GM18907 (cell line): ENCODE results near the gene STARD10.
"Not testable (repeated sequence)": the region's sequence is repeated elsewhere in the genome, so short reads cannot be mapped to it uniquely, and the experiment has no call there.

Source experiments
- ATAC-seq: cut with Tn5 transposase; IDR thresholded peaks from one replicate; pipeline ENCODE4 v1.9.1; 2021; ENCODE audit warnings: mild to moderate bottlenecking, moderate library complexity; ENCODE audit not compliant: unreplicated experiment

STARD10 gene

GRCh38 chr11:72826191-72826941, 32.5 kb upstream of the STARD10 start:
- no peak for ATAC-seq

GRCh38 chr11:72825661-72826060, 31.8 kb upstream of the STARD10 start:
- ATAC-seq: no peak

GRCh38 chr11:72824811-72825505, 31.1 kb upstream of the STARD10 start:
- ATAC-seq: no peak

DNA sequence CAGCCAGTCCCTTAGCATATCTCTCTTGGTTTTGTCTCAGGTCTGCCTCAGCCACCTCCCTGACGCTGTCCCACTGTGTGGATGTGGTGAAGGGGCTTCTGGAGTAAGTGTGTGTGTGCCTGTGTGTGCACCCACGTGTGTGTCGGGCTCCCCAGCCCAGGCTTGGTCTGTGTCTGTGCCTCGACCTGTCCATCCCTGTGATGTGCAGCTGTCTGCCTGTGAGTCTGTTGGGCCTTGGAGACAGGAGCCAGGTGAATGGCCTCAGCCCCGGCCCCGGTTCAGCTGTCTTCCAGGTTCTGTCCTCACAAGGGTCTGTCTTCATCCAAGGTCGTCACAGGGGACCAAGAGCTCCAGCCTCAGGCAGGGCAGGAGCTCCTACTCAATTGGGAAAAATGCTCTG, 30.2 kb upstream of the STARD10 start:
- no peak for ATAC-seq

DNA sequence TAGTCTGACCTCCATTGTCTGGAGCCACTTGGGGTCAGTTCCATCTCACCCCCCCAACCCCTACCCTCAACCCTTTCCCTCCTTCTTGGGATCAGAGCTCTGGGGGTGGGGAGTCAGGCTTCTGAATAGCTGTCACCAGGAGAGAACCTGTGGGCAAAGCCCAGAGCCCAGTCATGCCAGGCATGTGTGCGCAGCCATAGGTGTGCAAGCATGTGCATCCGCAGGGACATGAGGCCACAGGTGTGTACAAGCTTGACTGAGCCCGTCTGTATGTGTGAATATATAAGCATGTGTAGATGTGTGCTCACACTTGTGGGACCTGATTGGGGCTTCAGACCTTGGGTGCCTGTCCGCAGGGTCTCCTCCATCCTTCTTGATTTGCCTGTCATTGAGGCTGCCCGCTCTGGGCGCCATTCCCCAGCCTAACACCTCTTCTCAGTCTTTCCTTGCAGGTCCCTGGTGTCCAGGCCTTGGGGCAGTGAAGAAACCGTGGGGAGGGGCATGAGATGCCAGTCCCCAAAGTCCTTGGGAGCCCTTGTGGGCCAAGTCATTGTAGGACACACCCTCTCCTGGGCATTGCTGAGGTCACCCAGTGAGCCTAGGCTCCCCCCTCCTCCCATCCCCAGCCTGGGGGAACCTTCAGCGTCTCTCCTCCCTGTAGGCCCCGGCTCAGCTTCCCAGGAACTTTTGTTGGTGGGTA, 29.4 kb upstream of the STARD10 start:
- ATAC-seq: no peak

DNA sequence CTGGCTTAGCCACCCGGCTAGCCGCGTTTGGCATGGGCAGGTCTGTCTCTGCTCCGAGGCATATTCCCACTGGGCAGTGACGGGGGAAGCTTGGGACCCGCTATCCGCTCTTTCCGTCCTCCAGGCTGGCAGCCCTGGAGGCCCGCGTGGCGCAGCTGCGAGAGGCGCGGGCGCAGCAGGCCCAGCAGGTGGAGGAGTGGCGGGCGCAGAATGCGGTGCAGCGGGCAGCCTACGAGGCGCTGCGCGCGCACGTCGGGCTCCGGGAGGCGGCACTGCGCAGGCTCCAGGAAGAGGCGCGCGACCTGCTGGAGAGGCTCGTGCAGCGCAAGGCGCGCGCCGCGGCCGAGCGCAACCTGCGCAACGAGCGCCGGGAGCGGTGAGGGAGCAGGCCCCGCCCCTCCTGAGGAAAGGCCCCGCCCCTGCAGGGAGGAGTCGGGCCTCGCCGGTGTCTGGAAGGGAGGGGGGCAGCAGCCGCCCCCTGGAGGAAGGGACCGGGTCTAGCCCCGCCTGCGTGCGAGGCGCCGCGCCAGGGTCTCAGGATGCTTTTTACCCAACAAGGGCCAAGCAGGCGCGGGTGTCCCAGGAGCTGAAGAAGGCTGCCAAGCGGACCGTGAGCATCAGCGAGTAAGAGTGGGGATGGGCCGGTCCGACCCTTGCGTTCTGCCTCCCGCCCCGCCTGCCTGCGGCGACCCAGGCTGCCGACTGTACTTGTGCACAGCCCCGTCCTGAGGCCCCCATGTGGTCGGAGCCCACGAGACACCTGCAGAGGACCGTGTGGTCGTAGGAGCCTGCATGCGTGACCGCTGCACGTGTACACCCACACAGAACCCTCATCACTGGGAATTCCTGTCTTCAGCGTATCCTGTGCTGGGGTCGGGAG, 28.3 kb upstream of the STARD10 start:
- ATAC-seq: no peak

GRCh38 chr11:72821221-72821919, 27.5 kb upstream of the STARD10 start:
- ATAC-seq: no peak

GRCh38 chr11:72820439-72821139, 26.7 kb upstream of the STARD10 start:
- ATAC-seq: no peak

DNA sequence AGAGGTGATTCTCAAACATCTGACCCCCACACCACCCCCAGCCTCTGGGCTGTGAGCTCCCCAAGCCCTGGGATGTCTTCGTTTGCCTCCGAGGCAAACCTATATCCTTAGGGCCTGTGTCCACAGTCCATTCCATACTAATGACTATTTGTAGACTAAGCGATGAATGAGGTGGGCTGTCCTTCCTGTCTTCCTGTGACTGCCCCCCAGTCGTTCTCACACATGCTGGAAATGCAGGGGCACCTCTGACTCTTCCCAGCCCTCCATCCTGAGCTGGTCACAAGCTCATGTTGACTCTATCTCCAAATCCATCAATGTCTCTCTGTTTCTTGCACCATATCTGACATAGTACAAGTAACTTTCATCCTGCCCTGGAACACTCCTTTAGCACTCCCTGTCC, 25.1 kb upstream of the STARD10 start:
- no peak for ATAC-seq

DNA sequence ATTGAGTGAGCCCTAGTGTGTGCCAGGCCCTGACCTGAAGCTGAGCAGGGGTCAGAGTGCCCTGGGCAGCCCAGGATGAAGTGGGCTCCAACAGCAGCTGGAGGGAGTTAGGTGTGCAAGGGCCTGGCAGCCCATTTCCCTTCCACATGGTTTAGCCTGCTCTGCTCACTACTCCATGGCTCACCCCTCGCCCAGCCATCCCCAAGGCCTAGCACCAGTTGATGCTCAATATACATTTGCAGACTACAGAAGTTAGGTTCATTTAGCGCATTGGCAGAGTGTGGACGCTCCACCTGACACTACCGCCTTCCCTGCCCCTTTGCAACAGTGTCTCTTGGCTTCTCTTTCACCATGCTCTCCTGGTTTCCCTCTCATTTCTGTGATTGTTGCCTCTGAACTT, 24.1 kb upstream of the STARD10 start:
- no peak for ATAC-seq

GRCh38 chr11:72816404-72816990, 22.6 kb upstream of the STARD10 start:
- no peak for ATAC-seq

- peak; percentile 19 for ATAC-seq
Measured at GRCh38 chr11:72815110-72815618, 21.3 kb upstream of the STARD10 start.

- peak; percentile 58 for ATAC-seq
Measured at GRCh38 chr11:72814286-72815109, 20.7 kb upstream of the STARD10 start, which contains the start of gene ATG16L2. ATG16L2 (plus strand) TSS chr11:72814411; CDS start chr11:72814446, 35 bp downstream.

DNA sequence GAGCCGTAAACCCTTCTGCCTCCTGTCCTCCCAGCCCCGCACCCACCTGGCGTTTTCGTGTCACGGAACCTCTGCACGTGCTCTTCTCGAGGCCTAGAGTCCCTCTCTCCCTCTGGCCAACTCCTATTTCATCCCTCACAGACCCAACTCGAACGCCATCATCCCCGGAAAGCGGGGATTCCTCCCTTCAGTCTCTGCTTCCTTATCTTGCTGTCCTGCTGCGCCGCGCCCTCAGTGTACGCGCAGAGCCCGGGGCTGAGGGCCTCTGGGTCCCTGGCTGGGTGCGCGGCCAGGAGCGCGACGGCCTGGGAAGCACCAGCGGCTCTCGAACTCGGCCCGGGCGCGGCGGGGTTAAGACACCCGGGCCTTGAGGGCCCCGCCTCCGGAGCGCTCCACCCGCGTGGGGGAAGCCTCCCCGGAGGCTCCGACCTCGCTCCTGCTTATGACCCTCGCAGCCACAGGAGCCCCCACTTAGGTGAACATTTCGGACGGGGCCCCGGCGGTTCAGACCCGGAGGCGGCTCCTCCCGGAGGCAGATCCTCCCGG, 20.0 kb upstream of the STARD10 start:
- peak; percentile 56 for ATAC-seq

GRCh38 chr11:72812967-72813739, 19.3 kb upstream of the STARD10 start:
- ATAC-seq: peak; percentile 26

GRCh38 chr11:72812604-72812966, 18.7 kb upstream of the STARD10 start:
- no peak for ATAC-seq

DNA sequence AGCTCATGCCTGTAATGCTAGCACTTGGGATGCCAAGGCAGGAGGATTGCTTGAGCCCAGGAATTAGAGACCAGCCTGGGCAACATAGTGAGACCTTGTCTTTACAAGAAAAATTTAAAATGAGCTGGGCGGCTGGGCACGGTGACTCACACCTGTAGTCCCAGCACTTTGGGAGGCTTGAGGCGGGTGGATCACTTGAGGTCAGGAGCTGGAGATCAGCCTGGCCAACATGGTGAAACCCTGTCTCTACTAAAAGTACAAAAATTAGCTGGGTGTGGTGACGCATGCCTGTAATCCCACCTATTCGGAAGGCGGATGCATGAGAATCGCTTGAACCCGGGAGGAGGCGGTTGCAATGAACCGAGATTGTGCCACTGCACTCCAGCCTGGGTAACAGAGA, 17.8 kb upstream of the STARD10 start:
- ATAC-seq: not testable (repeated sequence)
